ENCODE measurements around the gene RNU1-2.
"Not testable (repeated sequence)": the region's sequence is repeated elsewhere in the genome, so short reads cannot be mapped to it uniquely, and the experiment has no call there.

RNU1-2 gene

DNA sequence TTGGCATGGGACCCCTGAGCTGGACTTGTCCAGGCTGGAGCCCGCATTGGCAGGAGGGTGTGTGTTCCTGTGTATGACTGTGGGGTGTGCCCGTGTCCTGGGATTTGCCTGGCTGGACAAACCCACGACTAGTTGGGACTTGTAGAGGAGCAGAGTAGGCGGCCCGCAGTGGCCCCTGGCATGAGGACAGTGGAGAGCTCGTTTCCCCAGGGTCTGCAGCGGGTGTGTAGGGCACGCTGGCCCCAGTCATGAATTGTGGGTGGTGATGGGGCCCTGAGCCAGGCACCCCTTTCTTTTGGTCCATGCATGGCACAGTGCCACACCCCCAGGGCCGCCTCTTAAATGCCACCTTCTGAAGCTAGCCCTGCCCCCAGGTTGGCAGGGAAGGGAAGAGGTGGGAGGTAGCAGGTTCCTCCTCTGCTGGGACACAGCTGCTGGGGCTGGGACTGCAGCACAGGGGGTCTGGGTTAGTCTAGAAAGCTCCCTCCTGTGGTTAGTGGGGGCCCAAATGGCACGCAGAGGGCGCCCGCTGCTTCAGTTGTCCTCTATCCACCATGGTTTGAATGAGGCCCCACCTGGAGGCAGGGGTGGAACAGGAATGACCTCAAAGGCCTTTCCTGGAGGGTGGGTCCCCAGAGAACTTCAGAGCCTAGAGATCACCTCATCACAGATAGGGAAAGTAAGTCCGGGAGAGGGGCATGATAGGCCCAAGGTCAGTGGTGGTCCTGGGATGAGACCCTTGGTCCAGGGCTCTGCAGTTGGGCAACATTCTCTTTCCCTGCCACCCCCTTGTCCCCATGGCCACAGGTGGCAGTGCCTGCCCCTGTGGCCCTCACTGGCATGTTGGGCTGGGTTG, 30.1 kb downstream of the RNU1-2 start:
- FAIRE-seq (no peak), DNase-seq (ENCODE audit: low spot score) (no peak)

DNA sequence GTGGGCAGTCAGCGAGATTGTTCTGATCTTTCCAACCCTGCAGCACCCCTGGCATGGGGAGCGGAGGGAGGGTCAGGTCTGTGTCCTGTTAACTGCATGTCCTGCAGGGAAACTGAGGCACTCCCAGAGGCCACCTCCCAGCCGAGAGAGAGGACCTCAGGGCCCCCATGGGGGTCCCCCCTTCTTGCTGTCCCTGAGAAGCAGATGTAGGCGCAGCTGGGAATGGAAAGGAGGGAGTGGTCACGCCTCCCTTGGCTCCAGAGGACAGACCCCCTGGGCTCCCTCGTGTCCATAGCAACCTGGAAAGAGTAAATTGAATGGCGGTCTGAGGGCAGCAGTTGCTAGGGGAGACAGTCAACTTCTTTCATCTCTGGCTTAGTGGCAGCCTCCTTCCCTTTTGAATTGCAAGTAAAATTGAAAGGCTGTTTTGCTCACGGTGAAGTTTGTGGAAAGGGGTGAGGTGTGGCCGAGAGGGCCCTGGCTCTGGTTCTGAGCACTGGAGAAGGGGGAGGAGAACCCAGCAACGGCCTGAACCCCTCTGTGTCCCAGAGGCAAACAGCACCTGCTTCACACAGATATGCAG, 30.8 kb downstream of the RNU1-2 start:
- no peak for DNase-seq (ENCODE audit: low spot score)
- no peak for FAIRE-seq

DNA sequence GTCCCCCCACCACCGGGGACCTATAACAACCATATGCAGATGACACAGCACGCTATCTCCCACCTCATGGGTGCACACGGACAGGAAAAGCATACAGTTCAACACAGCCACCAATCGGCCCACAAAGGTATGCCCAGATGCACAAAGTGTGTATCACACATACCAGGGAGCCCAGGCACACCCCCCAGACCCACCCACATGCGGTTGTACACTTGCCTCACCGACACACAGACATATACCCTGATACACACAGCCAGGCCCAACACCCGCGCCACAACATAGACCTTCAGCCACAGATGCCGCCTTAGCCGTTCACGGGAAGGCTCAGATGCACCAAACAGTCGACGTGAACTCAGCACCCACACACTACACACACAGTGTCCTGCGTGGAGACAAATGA, 31.5 kb downstream of the RNU1-2 start:
- FAIRE-seq (no peak), DNase-seq (ENCODE audit: low spot score) (no peak)

DNA sequence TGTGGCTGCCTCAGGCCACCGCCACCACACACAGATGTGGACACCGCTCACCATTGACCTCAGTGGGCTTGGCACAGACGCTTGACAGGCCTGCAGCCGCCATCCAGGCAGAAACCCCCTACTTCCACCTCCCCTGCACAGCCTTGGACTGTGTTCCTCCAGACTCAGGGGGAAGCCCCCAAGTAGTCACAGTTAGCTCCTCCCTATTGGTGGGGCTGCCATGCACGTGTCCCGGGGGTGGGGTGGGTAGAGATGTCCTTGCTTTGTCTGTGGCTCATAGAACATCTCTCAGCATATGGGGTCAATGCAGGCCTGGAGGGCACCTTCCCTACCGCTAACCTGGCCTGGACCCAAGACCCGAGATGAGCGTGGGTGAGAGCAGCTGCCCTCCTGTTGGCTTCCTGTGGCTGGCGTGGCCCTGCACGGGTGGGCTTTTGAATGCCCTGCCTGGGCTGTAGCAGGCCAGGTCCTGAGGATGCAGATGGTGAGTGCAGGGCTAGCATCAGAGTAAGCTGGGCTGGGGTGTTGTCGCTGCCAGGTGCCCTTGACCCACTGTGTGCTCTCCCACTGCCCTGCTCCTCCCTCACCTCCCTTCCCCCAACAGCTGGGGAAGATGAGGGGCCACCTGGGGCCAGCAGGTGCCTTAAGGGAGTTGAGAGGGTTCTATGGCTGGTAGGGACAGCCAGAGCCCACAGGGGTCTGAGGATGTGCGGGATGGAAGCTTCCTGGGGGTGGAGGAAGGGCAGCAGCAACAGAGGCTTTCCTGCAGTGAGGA, 32.1 kb downstream of the RNU1-2 start:
- no peak for DNase-seq (ENCODE audit: low spot score)

DNA sequence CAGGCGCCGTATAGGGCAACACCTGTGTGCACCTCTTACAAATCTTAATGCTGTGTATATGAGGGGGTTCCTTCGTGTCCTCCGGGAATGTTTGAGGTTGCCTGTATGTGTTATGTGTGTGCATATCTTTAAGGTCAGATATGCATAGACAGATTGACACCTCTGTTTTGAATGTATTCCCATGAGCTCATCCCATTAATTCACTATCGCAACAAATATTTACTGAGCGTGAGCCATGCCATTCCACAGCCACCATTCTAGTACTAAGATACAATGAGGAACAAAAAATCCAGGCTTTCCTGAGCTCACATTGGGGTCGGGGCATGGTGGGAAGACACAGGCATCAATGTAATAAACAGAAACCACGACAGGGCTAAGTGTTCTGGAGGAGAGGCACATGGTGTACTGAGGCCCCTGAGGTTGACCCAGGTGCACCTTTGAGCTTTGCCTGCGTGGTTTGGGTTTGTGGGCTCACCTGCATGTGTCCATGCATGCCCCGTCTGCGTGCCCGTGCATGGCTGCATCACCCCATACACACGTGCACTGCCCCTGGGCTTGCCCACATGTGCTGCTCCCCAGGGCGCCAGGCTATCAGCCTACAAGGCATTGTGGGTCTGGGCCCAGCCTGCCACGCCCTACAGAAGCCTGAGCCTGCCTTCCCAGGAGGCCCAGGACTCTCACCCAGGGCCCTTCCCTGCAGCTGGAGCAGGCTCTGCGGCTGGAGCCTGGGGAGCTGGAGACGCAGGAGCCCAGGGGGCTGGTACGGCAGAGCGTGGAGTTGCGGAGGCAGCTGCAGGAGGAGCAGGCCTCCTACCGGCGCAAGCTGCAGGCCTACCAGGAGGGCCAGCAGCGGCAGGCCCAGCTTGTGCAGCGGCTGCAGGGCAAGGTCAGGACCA, 33.6 kb downstream of the RNU1-2 start:
- FAIRE-seq; DNase-seq (ENCODE audit: low spot score): not testable (repeated sequence)

More for the DNA sequence above, 32.1 kb downstream of the RNU1-2 start:
- no peak for FAIRE-seq

DNA sequence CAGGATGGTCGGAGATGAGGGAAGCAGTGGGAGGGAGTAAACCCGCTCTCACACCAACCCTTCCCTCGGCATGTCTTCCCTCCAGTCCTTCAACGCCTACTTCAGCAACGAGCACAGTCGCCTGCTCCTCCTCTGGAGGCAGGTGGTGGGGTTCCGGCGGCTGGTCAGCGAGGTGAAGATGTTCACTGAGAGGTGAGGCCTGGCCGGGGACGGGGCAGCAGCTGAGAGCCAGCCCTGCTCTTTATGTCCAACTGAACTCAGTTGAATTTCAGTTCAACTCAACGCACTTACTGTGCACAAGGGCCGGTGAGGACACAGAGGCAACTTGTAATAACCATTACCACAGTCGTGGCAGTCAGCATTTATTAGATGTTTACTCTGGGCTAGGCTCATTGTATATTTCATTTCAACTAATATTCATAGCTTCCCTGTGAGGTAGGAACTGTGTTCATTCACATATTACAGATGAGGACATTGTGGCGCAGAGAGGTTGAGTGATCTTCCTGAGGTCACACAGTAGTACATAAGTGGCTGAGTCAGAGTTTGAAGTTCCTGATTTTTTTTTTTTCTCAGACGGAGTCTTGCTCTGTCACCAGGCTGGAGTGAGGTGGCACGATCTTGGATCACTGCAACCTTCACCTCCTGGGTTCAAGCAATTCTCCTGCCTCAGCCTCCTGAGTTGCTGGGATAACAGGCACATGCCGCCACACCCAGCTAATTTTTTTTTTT, 35.6 kb downstream of the RNU1-2 start:
- not testable (repeated sequence) for FAIRE-seq

DNA sequence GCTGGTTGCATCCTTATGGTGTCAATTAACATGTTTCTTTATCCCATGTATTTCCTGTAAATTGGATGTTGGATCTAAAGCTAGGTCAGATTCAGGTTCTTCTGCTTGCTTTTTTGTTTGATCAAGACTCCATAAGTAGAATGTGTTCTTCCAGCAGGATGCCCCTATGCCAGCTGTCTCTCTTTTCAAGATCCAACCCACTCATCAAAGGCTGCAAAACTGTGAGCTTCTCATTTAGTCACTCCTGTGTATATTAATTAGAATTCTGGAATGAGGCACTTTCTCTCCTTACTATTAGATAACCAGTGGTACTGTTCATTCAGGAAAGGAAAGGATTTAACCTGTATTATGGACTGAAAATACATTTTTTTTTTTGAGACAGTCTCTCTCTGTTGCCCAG, 38.2 kb downstream of the RNU1-2 start:
- FAIRE-seq; DNase-seq (ENCODE audit: low spot score): not testable (repeated sequence)

More for the DNA sequence above, 35.6 kb downstream of the RNU1-2 start:
- not testable (repeated sequence) for DNase-seq (ENCODE audit: low spot score)

DNA sequence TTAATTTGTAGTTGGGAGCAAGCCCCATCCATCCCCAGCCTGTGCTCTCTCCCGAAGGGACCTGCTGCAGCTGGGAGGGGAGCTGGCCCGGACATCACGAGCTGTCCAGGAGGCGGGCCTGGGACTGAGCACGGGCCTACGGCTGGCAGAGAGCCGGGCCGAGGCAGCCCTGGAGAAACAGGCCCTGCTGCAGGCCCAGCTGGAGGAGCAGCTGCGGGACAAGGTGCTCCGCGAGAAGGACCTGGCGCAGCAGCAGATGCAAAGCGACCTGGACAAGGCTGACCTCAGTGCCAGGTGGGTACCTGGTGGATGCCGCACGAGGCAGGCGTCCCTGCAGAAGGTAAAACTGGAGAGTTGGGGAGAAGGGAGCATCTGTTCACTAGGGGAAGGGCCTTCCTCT, 40.8 kb downstream of the RNU1-2 start:
- DNase-seq (ENCODE audit: low spot score); FAIRE-seq: not testable (repeated sequence)

DNA sequence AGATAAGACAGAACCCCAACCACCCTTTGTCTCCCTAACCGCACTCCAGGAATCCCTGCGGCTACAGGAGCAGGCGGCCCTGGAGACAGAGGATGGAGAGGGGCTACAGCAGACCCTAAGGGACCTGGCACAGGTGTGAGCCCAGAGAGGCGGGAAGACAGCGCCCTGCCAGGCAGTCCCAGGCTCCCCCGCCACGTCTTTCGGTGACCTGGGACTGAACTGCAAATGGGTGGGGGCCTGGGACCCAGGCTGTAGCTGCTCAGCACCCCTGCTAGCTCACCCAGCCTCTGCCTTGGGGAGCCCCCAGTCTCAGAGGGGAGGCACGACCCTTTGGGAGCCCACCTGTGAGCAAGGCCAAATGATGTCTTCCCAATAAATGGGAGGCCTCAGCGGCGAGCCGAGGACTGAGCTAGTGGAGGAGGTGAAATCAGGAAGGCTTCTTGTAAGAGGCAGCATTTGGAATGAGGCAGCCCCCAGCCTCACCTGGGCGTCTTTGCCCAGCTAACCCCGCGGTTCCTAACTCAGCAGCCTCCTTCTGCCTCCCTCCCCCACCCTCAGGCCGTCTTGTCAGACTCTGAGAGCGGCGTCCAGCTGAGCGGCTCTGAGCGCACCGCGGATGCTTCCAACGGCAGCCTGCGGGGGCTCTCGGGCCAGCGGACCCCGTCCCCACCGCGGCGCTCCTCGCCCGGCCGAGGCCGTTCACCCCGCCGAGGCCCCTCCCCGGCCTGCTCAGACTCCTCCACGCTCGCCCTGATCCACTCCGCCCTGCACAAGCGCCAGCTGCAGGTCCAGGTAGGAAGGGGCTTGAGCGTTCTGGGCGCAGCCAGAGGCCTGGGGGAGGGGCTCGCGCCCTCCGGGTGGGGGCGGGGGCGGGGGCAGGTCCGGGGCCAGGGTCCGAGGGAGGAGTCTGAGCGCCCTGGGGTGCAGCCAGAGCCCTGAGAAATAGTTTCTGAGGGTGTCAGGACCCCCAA, 42.9 kb downstream of the RNU1-2 start:
- DNase-seq (ENCODE audit: low spot score) (no peak), FAIRE-seq (no peak)

DNA sequence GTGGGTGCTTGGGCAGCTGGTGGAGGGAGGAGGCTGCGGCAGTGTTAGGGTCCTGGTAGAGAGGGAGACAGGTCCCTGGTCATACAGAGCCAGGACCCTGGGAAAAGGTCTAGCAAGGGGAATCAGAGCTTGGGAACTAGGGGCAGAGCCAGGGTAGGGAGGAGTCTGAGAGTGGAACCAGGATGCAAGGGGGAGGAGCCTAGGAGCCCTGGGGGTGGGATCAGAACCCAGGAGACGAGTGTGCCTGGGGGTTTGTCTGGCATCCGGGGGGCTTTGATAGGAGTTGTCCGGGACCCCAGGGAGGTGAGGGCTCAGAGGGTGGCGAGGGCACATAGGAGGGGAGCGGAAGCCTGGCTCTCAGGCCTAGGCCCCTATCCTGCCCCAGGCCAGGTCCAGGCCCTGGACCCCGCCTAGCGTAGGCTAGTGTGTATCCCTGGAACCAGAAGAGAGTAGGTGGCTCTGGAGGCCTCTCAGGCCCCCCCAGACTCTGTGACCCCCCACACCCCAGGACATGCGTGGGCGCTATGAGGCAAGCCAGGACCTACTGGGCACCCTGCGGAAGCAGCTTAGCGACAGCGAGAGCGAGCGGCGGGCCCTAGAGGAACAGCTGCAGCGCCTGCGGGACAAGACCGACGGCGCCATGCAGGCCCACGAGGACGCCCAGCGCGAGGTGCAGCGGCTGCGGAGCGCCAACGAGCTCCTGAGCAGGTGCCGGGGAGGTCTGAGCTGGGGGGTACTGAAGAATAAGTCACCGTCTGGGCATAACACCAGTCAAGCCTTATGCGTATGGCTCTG, 43.8 kb downstream of the RNU1-2 start:
- FAIRE-seq; DNase-seq (ENCODE audit: low spot score): not testable (repeated sequence)

DNA sequence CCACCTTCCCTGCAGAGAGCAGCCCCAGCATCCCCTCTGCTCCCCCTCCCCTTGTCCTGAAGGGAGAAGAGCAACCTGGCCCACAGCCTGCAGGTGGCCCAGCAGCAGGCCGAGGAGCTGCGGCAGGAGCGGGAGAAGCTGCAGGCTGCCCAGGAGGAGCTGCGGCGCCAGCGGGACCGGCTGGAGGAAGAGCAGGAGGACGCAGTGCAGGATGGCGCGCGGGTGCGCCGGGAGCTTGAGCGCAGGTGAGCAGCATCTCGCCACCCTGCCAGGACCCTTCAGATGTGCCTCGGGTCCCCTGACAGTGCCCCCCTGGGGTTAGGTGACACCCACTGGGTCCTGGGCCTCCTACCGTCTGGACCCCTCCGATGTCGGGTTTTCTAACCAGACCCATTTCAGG, 48.3 kb downstream of the RNU1-2 start:
- no peak for FAIRE-seq
- no peak for DNase-seq (ENCODE audit: low spot score)

DNA sequence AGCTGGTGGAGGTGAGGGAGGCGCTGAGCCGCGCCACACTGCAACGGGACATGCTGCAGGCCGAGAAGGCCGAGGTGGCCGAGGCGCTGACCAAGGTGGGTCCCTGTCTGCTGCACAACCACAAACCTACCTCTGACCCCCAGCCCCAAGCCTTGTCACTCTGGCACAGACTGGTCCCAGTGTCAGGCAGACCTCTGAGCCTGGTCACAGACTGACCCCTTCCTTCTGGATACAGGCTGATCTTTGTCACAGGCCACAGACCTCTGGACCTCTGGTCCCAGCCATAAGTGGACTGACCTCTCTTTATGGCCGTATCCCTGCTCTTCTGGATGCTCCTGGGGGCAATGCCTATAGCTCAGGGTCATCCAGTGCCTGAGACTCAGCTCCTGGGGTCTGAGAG, 49.7 kb downstream of the RNU1-2 start:
- not testable (repeated sequence) for FAIRE-seq; DNase-seq (ENCODE audit: low spot score)
